Glomerular endothelial cell (primary cell): ENCODE results near the gene ZBTB11. TPM values are rescaled to one million over a fixed set of nuclear protein-coding genes. Genes with fewer than 3 reads are reported as not detected.
"Not testable (repeated sequence)": the region's sequence is repeated elsewhere in the genome, so short reads cannot be mapped to it uniquely, and the experiment has no call there.

Experiments used
- DNase-seq: peaks from one replicate; pipeline ENCODE4 v3.0.0-alpha.2; 2011; ENCODE audit warnings: low read depth, low spot score; ENCODE audit errors: extremely low read depth
- total RNA-seq: library from RNA; depleted of rRNA; stranded (reverse); fragments of >200 nt; gene quantifications from 2 replicates; pipeline ENCODE4 v1.2.3, GENCODE V29; 2015

ZBTB11 gene
- total RNA-seq, 1 donor from 2014 or later: 15.9 TPM

GRCh38 chr3:101624857-101625256 lies 52.1 kb downstream of the ZBTB11 start:
- no peak for DNase-seq

GRCh38 chr3:101623656-101624055 lies 53.3 kb downstream of the ZBTB11 start:
- no peak for DNase-seq

GRCh38 chr3:101619734-101620133 lies 57.2 kb downstream of the ZBTB11 start:
- no peak for DNase-seq

GRCh38 chr3:101618726-101619125 lies 58.2 kb downstream of the ZBTB11 start:
- no peak for DNase-seq

GRCh38 chr3:101617478-101617877 lies 59.5 kb downstream of the ZBTB11 start:
- DNase-seq: no peak

GRCh38 chr3:101615525-101615924 lies 61.4 kb downstream of the ZBTB11 start:
- no peak for DNase-seq

- DNase-seq: not testable (repeated sequence)
Observed at GRCh38 chr3:101613014-101613413, 63.9 kb downstream of the ZBTB11 start.

GRCh38 chr3:101611023-101611422 lies 65.9 kb downstream of the ZBTB11 start:
- no peak for DNase-seq

- DNase-seq: not testable (repeated sequence)
Observed at GRCh38 chr3:101605398-101605797, 71.5 kb downstream of the ZBTB11 start.

GRCh38 chr3:101603184-101603583 lies 73.7 kb downstream of the ZBTB11 start:
- DNase-seq: no peak

- DNase-seq: no peak
Observed at GRCh38 chr3:101602731-101603130, 74.2 kb downstream of the ZBTB11 start.

Other genes with a start within 250 kb of the ZBTB11 start
- gene SENP7, start 163.9 kb downstream of the ZBTB11 start, total RNA-seq: 8.3 and 17.7 TPM in 2 replicates
- gene TRMT10C, start 115.3 kb downstream of the ZBTB11 start, total RNA-seq: 22.6 and 33.6 TPM in 2 replicates
- 59.4 and 71.0 TPM in 2 replicates for gene PCNP, start 103.0 kb downstream of the ZBTB11 start, total RNA-seq
- 1,046 and 1,546 TPM in 2 replicates for gene RPL24, start 9.6 kb upstream of the ZBTB11 start, total RNA-seq
- gene CEP97, start 47.5 kb upstream of the ZBTB11 start, total RNA-seq: 3.9 and 6.4 TPM in 2 replicates
- 5.9 and 9.4 TPM in 2 replicates for gene NXPE3, start 102.1 kb upstream of the ZBTB11 start, total RNA-seq
- gene NFKBIZ, start 172.4 kb upstream of the ZBTB11 start, total RNA-seq: 32.5 and 35.4 TPM in 2 replicates